H1 (cell line): ENCODE data around the gene TSHZ2. TPM values are rescaled to one million over a fixed set of nuclear protein-coding genes. Genes with fewer than 3 reads are reported as not detected.

Experiments used
- CTCF ChIA-PET: fragments of 300-600 bp; sonication (Branson Sonifier 250); formaldehyde crosslinking; loops from one replicate; lab custom pipeline; 2021; ENCODE audit not compliant: partially characterized antibody; lab: Charles Lee
- POLR2A ChIA-PET: fragments of 300-600 bp; sonication (Branson Sonifier 250); formaldehyde crosslinking; loops from one replicate; lab custom pipeline; 2021; ENCODE audit warnings: inconsistent platforms; ENCODE audit not compliant: partially characterized antibody; lab: Charles Lee
- DNase-seq, 2 experiments: peaks; one replicate each; pipeline versions ENCODE4 v3.0.0 to v3.0.0-alpha.2; 2010 to 2022; ENCODE audit warnings: low spot score in 2 of 2, low read depth in 1 of 2, mixed read lengths in 1 of 2
- FAIRE-seq: peaks from 2 replicates; lab custom pipeline; 2011; peaks lifted over from hg19 to GRCh38; lab: Jason Lieb, UNC
- H2AFZ ChIP-seq: 2 replicates; pipeline ENCODE4 v1.8.1; 2012; ENCODE audit warnings: low read length, inconsistent platforms
- H2AK5ac ChIP-seq: 2 replicates; pipeline ENCODE4 v1.6.1; 2013; ENCODE audit warnings: low read depth, low read length
- H2BK120ac ChIP-seq: replicated peaks from 2 replicates; pipeline ENCODE3; 2013; ENCODE audit warnings: low read depth, low read length, inconsistent platforms
- H2BK12ac ChIP-seq: 2 replicates; pipeline ENCODE4 v1.6.1; 2013; ENCODE audit warnings: low read depth, low read length
- H2BK15ac ChIP-seq: 2 replicates; pipeline ENCODE4 v1.6.1; 2013; ENCODE audit warnings: low read length
- H2BK20ac ChIP-seq: 2 replicates; pipeline ENCODE4 v1.6.1; 2013; ENCODE audit warnings: low read length
- H2BK5ac ChIP-seq: 2 replicates; pipeline ENCODE4 v1.6.1; 2013; ENCODE audit warnings: low read depth, low read length
- H3K14ac ChIP-seq: 2 replicates; pipeline ENCODE4 v1.6.1; 2013; ENCODE audit warnings: inconsistent platforms; ENCODE audit not compliant: insufficient read length
- H3K18ac ChIP-seq: 2 replicates; pipeline ENCODE4 v1.6.1; 2013; ENCODE audit warnings: low read length; ENCODE audit errors: extremely low read depth
- H3K23ac ChIP-seq: 2 replicates; pipeline ENCODE4 v1.6.1; 2013; ENCODE audit warnings: inconsistent platforms; ENCODE audit not compliant: insufficient read length
- H3K23me2 ChIP-seq: 2 replicates; pipeline ENCODE4 v1.6.1; 2013; ENCODE audit warnings: low read depth, low read length
- H3K27ac ChIP-seq: 2 replicates; pipeline ENCODE4 v1.6.1; 2011; ENCODE audit warnings: low read depth, low read length, inconsistent platforms
- H3K27me3 ChIP-seq, 4 experiments: replicated peaks in 1 of 4; 1 replicate in 1 of 4; 2 replicates in 3 of 4; pipeline versions ENCODE4 v1.6.1 to v1.8.1; 2011 to 2013; ENCODE audit warnings: low read length in 3 of 4, mild to moderate bottlenecking in 3 of 4, inconsistent platforms in 2 of 4, mixed read lengths in 2 of 4, moderate library complexity in 1 of 4; ENCODE audit not compliant: control insufficient read depth in 3 of 4, insufficient read depth in 3 of 4; ENCODE audit errors: extremely low read depth in 1 of 4
- H3K36me3 ChIP-seq, 4 experiments: 2 replicates each; pipeline versions ENCODE4 v1.6.1 to v1.8.1; 2011 to 2013; ENCODE audit warnings: mild to moderate bottlenecking in 4 of 4, low read length in 3 of 4, moderate library complexity in 2 of 4, control low read depth in 1 of 4, inconsistent platforms in 1 of 4; ENCODE audit not compliant: insufficient read depth in 4 of 4, control insufficient read depth in 2 of 4
- H3K4ac ChIP-seq: replicated peaks from 2 replicates; pipeline ENCODE3; 2013; ENCODE audit warnings: low read length, low read depth, mixed read lengths, inconsistent platforms; ENCODE audit not compliant: insufficient read length
- H3K4me1 ChIP-seq, 4 experiments: replicated peaks in 1 of 4; 1 replicate in 1 of 4; 2 replicates in 3 of 4; pipeline versions ENCODE4 v1.6.1 to v1.8.1; 2011 to 2013; ENCODE audit warnings: low read length in 3 of 4, inconsistent platforms in 2 of 4, mixed read lengths in 1 of 4; ENCODE audit not compliant: insufficient read depth in 4 of 4, control insufficient read depth in 3 of 4
- H3K4me2 ChIP-seq, 2 experiments: 2 replicates each; pipeline versions ENCODE4 v1.6.1 to v1.8.1; 2011 to 2013; ENCODE audit warnings: low read depth in 2 of 2, low read length in 2 of 2, control low read depth in 1 of 2, inconsistent platforms in 1 of 2, mild to moderate bottlenecking in 1 of 2; ENCODE audit not compliant: insufficient read depth in 1 of 2
- H3K4me3 ChIP-seq, 4 experiments: fragments of 200-600, 300-600 bp in 1 of 4; sonication (generic), shearing (Covaris generic), sonication (Bioruptor Twin) in 1 of 4; 2 replicates each; pipeline versions ENCODE4 v1.5.1 to v1.8.1; 2011 to 2016; ENCODE audit warnings: low read length in 4 of 4, low read depth in 3 of 4, control low read depth in 2 of 4, inconsistent platforms in 2 of 4, mild to moderate bottlenecking in 2 of 4, mixed read lengths in 1 of 4, moderate library complexity in 1 of 4; ENCODE audit not compliant: insufficient read depth in 2 of 4; ENCODE audit errors: extremely low read depth in 1 of 4
- H3K56ac ChIP-seq: replicated peaks from 2 replicates; pipeline ENCODE3; 2013; ENCODE audit warnings: low read depth, mild to moderate bottlenecking, mixed read lengths, low read length, inconsistent platforms; ENCODE audit not compliant: insufficient read length
- H3K79me1 ChIP-seq: 2 replicates; pipeline ENCODE4 v1.6.1; 2013; ENCODE audit warnings: low read depth, low read length, control low read depth
- H3K79me2 ChIP-seq, 2 experiments: 2 replicates each; pipeline versions ENCODE4 v1.6.1 to v1.8.1; 2012 to 2013; ENCODE audit warnings: low read length in 2 of 2, mild to moderate bottlenecking in 2 of 2, inconsistent platforms in 1 of 2; ENCODE audit not compliant: insufficient read depth in 2 of 2, control insufficient read depth in 1 of 2
- H3K9ac ChIP-seq, 4 experiments: replicated peaks in 1 of 4; 1 replicate in 1 of 4; 2 replicates in 3 of 4; pipeline versions ENCODE4 v1.6.1 to v1.8.1; 2011 to 2013; ENCODE audit warnings: low read depth in 3 of 4, low read length in 3 of 4, control low read depth in 2 of 4, mild to moderate bottlenecking in 2 of 4, moderate library complexity in 2 of 4, inconsistent platforms in 1 of 4; ENCODE audit errors: extremely low read depth in 1 of 4
- H3K9me3 ChIP-seq, 2 experiments: 2 replicates each; pipeline versions ENCODE4 v1.6.1 to v1.8.1; 2012 to 2013; ENCODE audit warnings: mild to moderate bottlenecking in 2 of 2, moderate library complexity in 2 of 2, control low read depth in 1 of 2, inconsistent platforms in 1 of 2, low read depth in 1 of 2, low read length in 1 of 2, mixed read lengths in 1 of 2; ENCODE audit not compliant: insufficient read depth in 2 of 2
- H4K20me1 ChIP-seq, 2 experiments: replicated peaks in 1 of 2; 2 replicates each; pipeline versions ENCODE3 to v1.8.1; 2011 to 2013; ENCODE audit warnings: inconsistent platforms in 2 of 2, low read length in 2 of 2, mild to moderate bottlenecking in 1 of 2; ENCODE audit not compliant: insufficient read depth in 2 of 2, control insufficient read depth in 1 of 2
- H4K5ac ChIP-seq: 2 replicates; pipeline ENCODE4 v1.6.1; 2013; ENCODE audit warnings: low read length, low read depth, mixed read lengths, inconsistent platforms; ENCODE audit not compliant: insufficient read length
- H4K8ac ChIP-seq: 2 replicates; pipeline ENCODE4 v1.8.0; 2013; ENCODE audit warnings: mild to moderate bottlenecking, moderate library complexity, low read length, inconsistent platforms; ENCODE audit not compliant: insufficient read depth; ENCODE audit errors: extremely low read depth
- H4K91ac ChIP-seq: replicated peaks from 2 replicates; pipeline ENCODE3; 2013; ENCODE audit warnings: low read length, mixed read lengths, inconsistent platforms; ENCODE audit not compliant: insufficient read length
- CHD1 ChIP-seq: IDR thresholded peaks from 2 replicates; pipeline ENCODE4 v1.6.1; 2012; ENCODE audit warnings: low read depth, low read length, improper control_type of control experiment
- JUND ChIP-seq: IDR thresholded peaks from 2 replicates; pipeline ENCODE4 v1.6.1; 2011; ENCODE audit warnings: mild to moderate bottlenecking, improper control_type of control experiment, low read length
- KDM1A ChIP-seq: fragments of 200-600, 300-600 bp; sonication (generic); IDR thresholded peaks from 2 replicates; pipeline ENCODE4 v1.7.1; 2016; ENCODE audit warnings: mild to moderate bottlenecking, low read length, borderline replicate concordance
- MAX ChIP-seq: IDR thresholded peaks from 2 replicates; pipeline ENCODE4 v1.6.1; 2012; ENCODE audit warnings: inconsistent platforms
- RFX5 ChIP-seq: IDR thresholded peaks from 2 replicates; pipeline ENCODE4 v1.6.1; 2011; ENCODE audit warnings: low read depth, low read length, improper control_type of control experiment, borderline replicate concordance
- SIX5 ChIP-seq: IDR thresholded peaks from 2 replicates; pipeline ENCODE4 v1.6.1; 2011; ENCODE audit warnings: mild to moderate bottlenecking, low read depth, low read length
- SP2 ChIP-seq: IDR thresholded peaks from 2 replicates; pipeline ENCODE4 v1.6.1; 2012; ENCODE audit warnings: mild to moderate bottlenecking, low read length, inconsistent platforms
- TEAD4 ChIP-seq: IDR thresholded peaks from 2 replicates; pipeline ENCODE4 v1.6.1; 2012; ENCODE audit warnings: low read depth, low read length, inconsistent platforms, mixed read lengths
- ZNF274 ChIP-seq: IDR thresholded peaks from 2 replicates; pipeline ENCODE4 v1.7.0; 2012; ENCODE audit warnings: low read length, borderline replicate concordance; ENCODE audit errors: extremely low read depth
- WGBS, 2 experiments: shearing (Covaris generic) in 1 of 2; methylation state at CpG; one replicate each; pipeline versions ENCODE4 v1.1.6 to v1.1.7; 2013 to 2015; ENCODE audit warnings: low lambda C conversion rate in 2 of 2, mixed read lengths in 2 of 2, inconsistent platforms in 1 of 2, low coverage in 1 of 2, missing lambda C conversion rate in 1 of 2; ENCODE audit not compliant: insufficient replicate concordance in 2 of 2, insufficient coverage in 1 of 2, insufficient read length in 1 of 2; ENCODE audit errors: extremely low coverage in 1 of 2, missing lambda C conversion rate in 1 of 2; 5-methylcytosine and 5-hydroxymethylcytosine counted together
- polyA plus RNA-seq, 7 experiments: library from polyadenylated mRNA; depleted of rRNA in 3 of 7; stranded (reverse) in 5 of 7; unstranded in 2 of 7; fragments of >200 nt in 5 of 7; fragments of 200-250 nt in 2 of 7; gene quantifications; 1 replicate in 5 of 7; 2 replicates in 1 of 7; 4 replicates in 1 of 7; pipeline versions ENCODE4 v1.2.1 to v1.2.3, GENCODE V29; 2011 to 2013; ENCODE audit warnings: missing spikeins in 2 of 7, mixed read lengths in 2 of 7
- total RNA-seq: library from RNA; stranded (reverse); fragmentation: NEBNext Ultra II Directional; extraction: Animal tissue kit (Norgen Biotek cat#: 25700); gene quantifications from 2 replicates; pipeline ENCODE4 v1.2.1, GENCODE V29; 2021

The TSHZ2 gene
- total and polyA plus RNA-seq, 2 of the 8 experiments (the other 6 are each of a cell fraction or from before 2014, with no cell fraction given): 0.14 to 0.30 TPM

- H3K23me2 ChIP-seq: no peaks in the 10 kb centered on the region
- no peak overlapping the region for H3K4ac ChIP-seq
- H3K56ac ChIP-seq: no peak overlapping the region
- no peaks in the 10 kb centered on the region for H4K20me1 ChIP-seq
- no peaks in the 10 kb centered on the region for H3K36me3 ChIP-seq
- no peaks in the 10 kb centered on the region for H3K79me2 ChIP-seq
- no peak overlapping the region for H4K8ac ChIP-seq
- H4K91ac ChIP-seq: no peak overlapping the region
- no peak overlapping the region for H3K9ac ChIP-seq
- H2AK5ac ChIP-seq: no peak overlapping the region
- H2BK20ac ChIP-seq: no peak overlapping the region
- H3K4me2 ChIP-seq: no peak overlapping the region
- H3K4me1 ChIP-seq: peaks cover 0 to 6% (median 0%) of the 10 kb centered on the region in 4 experiments; a peak in 2 of 7 replicates
- no peak overlapping the region for H3K14ac ChIP-seq
- TF ChIP-seq SIX5: no peak
- no peak for TF ChIP-seq CHD1
- TF ChIP-seq SP2: no peak
- TF ChIP-seq JUND: no peak
- no peak for TF ChIP-seq TEAD4
- no peak for TF ChIP-seq KDM1A
- no peak for TF ChIP-seq RFX5
- no peak for TF ChIP-seq MAX
- no peak for TF ChIP-seq ZNF274
- H3K23ac ChIP-seq: no peak overlapping the region
- H2BK12ac ChIP-seq: no peak overlapping the region
- H3K27me3 ChIP-seq: no peaks in the 10 kb centered on the region
- no peak overlapping the region for H3K18ac ChIP-seq
- FAIRE-seq (no peak), DNase-seq (no peak)
- CTCF ChIA-PET: no interaction called here
- H3K4me3 ChIP-seq: no peak overlapping the region
- WGBS, 2 experiments: 100% methylated on average over 1 of the region's 1 CpG; no CpG with 5 or more reads in 1 of the 2 experiments
- no peak overlapping the region for H2BK5ac ChIP-seq
- no peak overlapping the region for H4K5ac ChIP-seq
- H2BK15ac ChIP-seq: no peak overlapping the region
- no peaks in the 10 kb centered on the region for H3K79me1 ChIP-seq
- POLR2A ChIA-PET: no interaction called here
- no peak overlapping the region for H3K27ac ChIP-seq
- no peaks in the 10 kb centered on the region for H3K9me3 ChIP-seq
- H2BK120ac ChIP-seq: no peak overlapping the region
- H2AFZ ChIP-seq: no peak overlapping the region
Observed at GRCh38 chr20:52926505-52926904, 45.7 kb upstream of the TSHZ2 start.
